HCT116 (cell line): ENCODE results near the gene TSSK6. TPM values are rescaled to one million over a fixed set of nuclear protein-coding genes. Genes with fewer than 3 reads are reported as not detected.

Experiments
- ATAC-seq: fragments of 200-7000 bp; cut with Tn5 transposase; 2 replicates; pipeline ENCODE4 v1.9.1; 2020; ENCODE audit warnings: mild to moderate bottlenecking, moderate library complexity
- BruUV-seq: library from RNA; stranded (reverse); fragments of 400-500 nt; replicated peaks from 2 replicates; lab custom pipeline; 2021; lab: Mats Ljungman, UMichigan
- CTCF ChIA-PET: fragments of 300-600 bp; sonication (Branson Sonifier 250); formaldehyde crosslinking; loops from one replicate; lab custom pipeline; 2021; ENCODE audit warnings: antibody characterized with exemption; lab: Charles Lee
- POLR2A ChIA-PET: fragments of 300-600, 350-600 bp; sonication (Branson Sonifier 250); formaldehyde crosslinking; loops from one replicate; lab custom pipeline; 2021; ENCODE audit warnings: antibody characterized with exemption; lab: Charles Lee
- RAD21 ChIA-PET, 2 experiments: fragments of 300-600 bp; sonication (Branson Sonifier 250); formaldehyde crosslinking; loops; one replicate each; lab custom pipeline; 2023; ENCODE audit warnings: low total read pairs in 2 of 2; ENCODE audit not compliant: uncharacterized antibody in 2 of 2, unreplicated experiment in 2 of 2, low non-redundant PET in 1 of 2; lab: Charles Lee
- DNase-seq: peaks from one replicate; pipeline ENCODE4 v3.0.0-alpha.2; 2010; ENCODE audit warnings: low read depth, low spot score
- H2AFZ ChIP-seq: fragments of 200-600 bp; shearing (Covaris generic), sonication (generic); 2 replicates; pipeline ENCODE4 v1.6.1; 2017; ENCODE audit warnings: low read depth, mixed run types, mixed read lengths, antibody characterized with exemption, low read length; ENCODE audit not compliant: poor library complexity, severe bottlenecking
- H3K27ac ChIP-seq: 2 replicates; pipeline ENCODE4 v1.5.1; 2012; ENCODE audit warnings: low read depth, low read length
- H3K27me3 ChIP-seq: fragments of 200-600 bp; sonication (generic); 2 replicates; pipeline ENCODE4 v1.6.1; 2016; ENCODE audit warnings: mixed run types, low read length, mixed read lengths; ENCODE audit not compliant: insufficient read depth
- H3K36me3 ChIP-seq, 2 experiments: fragments of 200-500 bp in 1 of 2; fragments of 200-600 bp in 1 of 2; sonication (Bioruptor generic) in 1 of 2; sonication (generic) in 1 of 2; 2 replicates each; pipeline versions ENCODE4 v1.5.1 to v1.6.1; 2014 to 2016; ENCODE audit warnings: low read length in 2 of 2, inconsistent platforms in 1 of 2, mixed read lengths in 1 of 2, mixed run types in 1 of 2; ENCODE audit not compliant: insufficient read depth in 2 of 2, control insufficient read depth in 1 of 2
- H3K4me1 ChIP-seq, 2 experiments: fragments of 200-600 bp in 1 of 2; sonication (generic) in 1 of 2; 2 replicates each; pipeline versions ENCODE4 v1.5.1 to v1.6.1; 2012 to 2017; ENCODE audit warnings: low read length in 2 of 2, inconsistent platforms in 1 of 2, mild to moderate bottlenecking in 1 of 2, mixed read lengths in 1 of 2, mixed run types in 1 of 2, moderate library complexity in 1 of 2; ENCODE audit not compliant: insufficient read depth in 2 of 2, control insufficient read depth in 1 of 2
- H3K4me2 ChIP-seq: fragments of 200-600 bp; sonication (generic); 2 replicates; pipeline ENCODE4 v1.6.1; 2017; ENCODE audit warnings: mixed run types, low read length, mixed read lengths
- H3K4me3 ChIP-seq, 2 experiments: fragments of 200-600 bp in 1 of 2; sonication (generic) in 1 of 2; replicated peaks in 1 of 2; 2 replicates each; pipeline ENCODE4 v1.5.1; 2011 to 2016; ENCODE audit warnings: low read length in 2 of 2, control low read depth in 1 of 2, low read depth in 1 of 2, mild to moderate bottlenecking in 1 of 2, mixed read lengths in 1 of 2, mixed run types in 1 of 2
- H3K79me2 ChIP-seq: fragments of 200-600 bp; sonication (generic); 2 replicates; pipeline ENCODE4 v1.6.1; 2017; ENCODE audit warnings: mild to moderate bottlenecking, mixed run types, low read length, moderate library complexity, mixed read lengths; ENCODE audit not compliant: insufficient read depth
- H3K9ac ChIP-seq: fragments of 200-600 bp; sonication (generic); 2 replicates; pipeline ENCODE4 v1.6.1; 2016; ENCODE audit warnings: low read length, mixed read lengths
- H3K9me2 ChIP-seq: fragments of 200-600 bp; sonication (generic), shearing (Covaris generic); 2 replicates; pipeline ENCODE4 v1.6.1; 2017; ENCODE audit warnings: mixed run types, mild to moderate bottlenecking, moderate library complexity; ENCODE audit not compliant: insufficient read depth
- H3K9me3 ChIP-seq, 2 experiments: fragments of 200-500 bp in 1 of 2; fragments of 200-600 bp in 1 of 2; sonication (Bioruptor generic) in 1 of 2; sonication (generic) in 1 of 2; 2 replicates each; pipeline ENCODE4 v1.6.1; 2014 to 2017; ENCODE audit warnings: low read length in 2 of 2, mixed read lengths in 2 of 2, inconsistent platforms in 1 of 2, low read depth in 1 of 2, mild to moderate bottlenecking in 1 of 2, mixed run types in 1 of 2, moderate library complexity in 1 of 2; ENCODE audit not compliant: control insufficient read depth in 1 of 2, insufficient read depth in 1 of 2
- H4K20me1 ChIP-seq: fragments of 200-600 bp; sonication (generic), shearing (Covaris generic); 2 replicates; pipeline ENCODE4 v1.6.1; 2017; ENCODE audit warnings: mixed run types, mild to moderate bottlenecking, moderate library complexity; ENCODE audit not compliant: insufficient read depth
- ELF1 ChIP-seq: IDR thresholded peaks from 2 replicates; pipeline ENCODE4 v1.6.1; 2012; ENCODE audit warnings: low read depth, borderline replicate concordance
- POLR2A ChIP-seq: IDR thresholded peaks from 2 replicates; pipeline ENCODE4 v1.7.0; 2011; ENCODE audit warnings: borderline replicate concordance; ENCODE audit not compliant: insufficient read depth, insufficient read length; ENCODE audit errors: extremely low read depth
- REST ChIP-seq: IDR thresholded peaks from 2 replicates; pipeline ENCODE4 v1.6.1; 2012; ENCODE audit warnings: low read depth
- ZFX ChIP-seq: fragments of 450-650 bp; IDR thresholded peaks from 2 replicates; pipeline ENCODE4 v1.6.1; 2017
- intact Hi-C: fragments of 100-400 bp; cut with micrococcal nuclease; formaldehyde crosslinking; loops from 2 replicates; pipeline ENCODE4 v1.10.0; 2022
- total RNA-seq: library from RNA; stranded (reverse); gene quantifications from one replicate; pipeline ENCODE4 v1.2.1, GENCODE V29; 2021; ENCODE audit not compliant: unreplicated experiment

The TSSK6 gene
- total RNA-seq, 1 experiment from 2014 or later, result 4.1 TPM

GRCh38 chr19:19535311-19536191 is 20.2 kb upstream of the TSSK6 start:
- BruUV-seq, result no TSS peak
- Histone ChIP-seq H3K79me2 (no peaks in the 10 kb centered on the region), H3K9me3 (no peaks in the 10 kb centered on the region), H3K4me1 (peaks cover 4 to 20% of the 10 kb centered on the region in 2 experiments; a peak in 3 of 4 replicates), H3K9ac (no peak overlapping the region), H3K9me2 (no peaks in the 10 kb centered on the region), H3K27me3 (no peaks in the 10 kb centered on the region), H2AFZ (no peak overlapping the region), H3K36me3 (no peaks in the 10 kb centered on the region), H3K4me2 (no peak overlapping the region), H3K27ac (no peak overlapping the region), H3K4me3 (no peak overlapping the region), H4K20me1 (no peaks in the 10 kb centered on the region)
- DNase-seq, result no peak
- TF ChIP-seq REST (no peak), ZFX (no peak), POLR2A (no peak), ELF1 (no peak)
- POLR2A ChIA-PET, result interaction anchor here (0.5 kb wide), 1 partner anchor 1682 kb away, joined by 3 read pairs; no protein-coding TSS in a partner anchor
- CTCF ChIA-PET, result no interaction called here
- RAD21 ChIA-PET, result no interaction called here
- no peak for ATAC-seq
- intact Hi-C loops, result no loop called here
